Activated CD4-positive, CD25-positive, alpha-beta regulatory T cell treated with anti-CD3 and anti-CD28 coated beads, Interleukin-2, amount 50 U/mL, for 72 hours (primary cell): Measurements from ENCODE around the gene CD8B.

ENCODE experiments used
- DNase-seq: peaks from one replicate; pipeline ENCODE4 v3.0.0; 2021

The CD8B gene

DNA sequence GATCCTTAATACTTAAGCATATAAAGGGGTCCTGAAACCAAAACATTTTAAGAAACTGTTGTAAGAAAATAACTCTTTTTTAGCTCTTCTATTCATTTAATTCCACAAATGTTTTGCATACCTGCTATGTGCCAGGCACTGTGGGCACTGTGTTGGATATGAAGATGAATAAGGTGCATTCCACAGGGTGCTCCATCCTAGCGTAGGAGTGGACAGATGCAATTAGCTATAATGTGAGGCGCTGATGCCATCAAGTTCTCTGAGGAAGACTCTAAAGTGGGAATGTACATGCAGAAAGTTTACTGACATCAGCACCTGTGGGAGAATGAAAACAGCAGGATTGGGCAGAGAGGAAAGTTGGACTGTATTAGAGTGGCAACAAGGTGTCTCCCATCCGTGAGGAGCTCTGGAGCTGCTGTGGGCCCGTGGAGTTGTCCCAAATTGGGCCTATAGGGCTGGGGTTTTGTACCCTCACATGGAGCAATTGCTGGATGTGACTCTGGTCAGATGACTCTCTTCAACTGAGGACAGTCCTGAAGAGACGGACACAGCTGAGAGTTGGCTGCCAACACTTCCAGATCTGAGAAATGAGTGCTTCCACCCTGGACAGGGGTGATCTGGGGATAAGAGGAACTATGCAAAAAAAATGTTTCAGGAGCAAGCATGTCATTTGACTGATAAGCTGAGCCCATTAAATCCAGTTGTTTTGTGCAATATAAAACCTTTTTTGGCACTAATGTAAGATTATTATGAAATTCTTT, 93.3 kb downstream of the CD8B start:
- DNase-seq = no peak
